ENCODE results near the gene OR4F15.
"Not testable (repeated sequence)": the region's sequence is repeated elsewhere in the genome, so short reads cannot be mapped to it uniquely, and the experiment has no call there.

The OR4F15 gene

GRCh38 chr15:101811902-101812301, at the start of gene OR4F15:
TSS of gene OR4F15 (plus strand) at chr15:101812202. CDS start at chr15:101818187, 5,985 bp downstream.
- DNase-seq: no peak

DNA sequence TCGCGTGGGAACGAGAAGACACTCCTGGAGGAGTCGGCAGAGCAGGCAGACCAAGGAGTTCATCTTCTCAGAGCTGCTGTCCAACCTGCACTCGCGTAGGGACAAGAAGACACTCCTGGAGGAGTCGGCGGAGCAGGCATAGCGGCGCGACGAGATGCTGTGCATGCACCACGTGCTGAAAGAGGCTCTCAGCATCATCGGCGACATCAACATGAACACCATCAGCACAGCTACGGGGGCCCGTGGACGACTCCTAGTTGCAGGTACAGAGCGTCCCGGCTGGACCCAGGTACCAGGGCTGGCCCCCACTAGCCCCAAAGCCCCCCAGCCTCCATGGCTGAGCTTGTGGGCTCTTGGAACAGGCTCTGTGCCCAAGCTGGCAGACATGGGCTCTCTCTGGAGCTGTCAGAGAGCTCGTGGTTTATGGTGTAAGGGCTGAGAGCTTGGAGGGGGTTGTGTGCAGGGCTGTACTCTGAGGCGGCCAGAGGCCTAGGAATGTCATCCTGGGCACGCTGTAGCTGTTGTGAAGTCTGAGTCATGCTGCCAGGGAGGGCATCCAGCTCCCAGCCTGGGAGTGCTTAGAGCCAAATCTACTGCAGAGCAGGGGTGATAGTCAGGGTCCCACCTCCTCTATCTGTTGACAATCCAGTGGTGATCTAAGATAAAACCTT, 47.2 kb upstream of the OR4F15 start:
- not testable (repeated sequence) for DNase-seq

- DNase-seq: not testable (repeated sequence)
Observed at GRCh38 chr15:101765340-101765671, 46.7 kb upstream of the OR4F15 start.

GRCh38 chr15:101765772-101766456, 46.1 kb upstream of the OR4F15 start:
- DNase-seq: no peak

DNA sequence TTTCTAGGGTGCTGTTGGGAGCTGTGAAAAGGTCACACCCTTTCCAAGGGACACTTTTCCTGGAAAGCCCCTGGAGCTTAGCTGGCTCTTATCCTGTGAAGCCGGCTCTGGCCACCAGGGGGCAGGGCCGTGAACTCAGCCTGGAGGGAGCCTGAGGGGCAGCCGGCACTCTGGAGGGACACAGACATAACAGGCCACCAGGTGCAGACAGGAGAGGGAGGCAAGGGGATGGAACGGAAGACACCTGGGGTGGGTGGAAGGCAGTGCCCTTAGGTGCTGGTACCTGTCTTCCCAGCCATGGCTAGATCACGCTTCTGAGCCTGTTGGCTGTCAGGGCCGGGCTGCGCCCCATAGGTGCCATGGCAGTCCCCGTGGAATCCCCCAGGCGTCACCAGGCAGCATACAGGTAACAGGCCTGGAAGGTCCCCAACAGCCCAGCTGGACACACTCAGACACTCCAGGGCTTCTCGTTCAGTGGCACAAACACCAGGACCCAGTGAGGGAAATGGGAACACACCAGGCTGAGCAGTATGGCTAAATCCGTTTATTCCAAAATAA, 44.8 kb upstream of the OR4F15 start:
- DNase-seq: not testable (repeated sequence)

- DNase-seq: no peak
Observed at GRCh38 chr15:101772921-101773320, 39.1 kb upstream of the OR4F15 start.

GRCh38 chr15:101773496-101774100, 38.4 kb upstream of the OR4F15 start:
- no peak for DNase-seq

- no peak for DNase-seq
Observed at GRCh38 chr15:101775136-101775535, 36.9 kb upstream of the OR4F15 start.

DNA sequence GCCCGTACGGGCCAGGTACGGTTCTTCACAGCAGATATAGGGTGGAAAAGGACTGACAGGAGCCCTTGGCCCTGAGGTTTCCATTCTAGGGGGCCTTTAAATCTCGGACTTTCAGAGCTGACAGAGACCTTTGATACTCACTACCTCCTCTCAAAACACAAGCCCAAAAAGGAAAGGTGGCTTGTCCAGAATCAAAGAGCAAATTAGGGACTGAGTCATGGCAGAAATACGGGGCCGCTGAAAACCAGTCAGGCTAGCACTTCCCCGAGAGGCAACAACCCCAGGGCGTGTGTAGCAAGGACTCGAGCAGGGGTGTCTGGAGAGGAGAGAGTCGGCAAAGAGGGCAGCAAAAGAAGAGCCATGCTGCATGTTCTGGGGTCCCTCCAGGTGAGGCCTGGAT, 33.4 kb upstream of the OR4F15 start:
- DNase-seq: not testable (repeated sequence)

DNA sequence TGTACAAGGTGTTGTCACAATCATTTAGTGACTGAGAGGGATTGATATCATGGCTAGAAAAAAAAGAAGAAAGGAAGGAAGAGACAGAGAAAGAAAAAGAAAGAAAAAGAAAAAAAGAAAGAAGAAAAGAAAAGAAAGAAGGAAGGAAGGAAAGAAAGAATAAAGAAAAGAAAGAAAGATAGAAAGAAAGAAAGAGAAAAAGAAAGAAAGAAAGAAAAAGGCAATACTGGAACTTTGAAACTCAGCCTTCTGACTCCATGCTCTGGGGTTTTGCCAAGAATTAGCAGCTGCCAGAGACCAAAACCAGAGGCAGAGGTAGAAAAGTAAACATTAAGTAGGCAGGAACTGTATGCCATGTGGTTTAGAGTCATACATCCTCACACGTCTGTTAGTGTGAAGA, 31.8 kb upstream of the OR4F15 start:
- not testable (repeated sequence) for DNase-seq

- DNase-seq: no peak
Observed at GRCh38 chr15:101781928-101782327, 30.1 kb upstream of the OR4F15 start.

DNA sequence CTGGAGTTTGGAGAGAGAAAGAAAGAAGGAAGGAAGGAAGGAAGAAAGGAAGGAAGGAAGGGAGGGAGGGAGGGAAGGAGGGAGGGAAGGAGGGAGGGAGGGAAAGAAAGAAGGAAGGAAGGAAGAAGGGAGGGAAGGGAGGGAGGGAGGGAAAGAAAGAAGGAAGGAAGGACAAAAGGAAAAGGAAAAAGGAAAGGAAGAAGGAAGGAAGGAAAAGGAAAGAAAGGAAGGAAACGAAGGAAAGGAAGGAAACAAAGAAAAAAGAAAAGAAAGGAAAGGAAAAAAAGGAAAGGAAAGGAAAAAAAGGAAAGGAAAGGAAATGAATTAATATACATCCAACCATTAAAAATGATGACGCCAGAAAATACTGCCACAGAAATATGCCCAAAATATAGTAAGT, 27.4 kb upstream of the OR4F15 start:
- no peak for DNase-seq

DNA sequence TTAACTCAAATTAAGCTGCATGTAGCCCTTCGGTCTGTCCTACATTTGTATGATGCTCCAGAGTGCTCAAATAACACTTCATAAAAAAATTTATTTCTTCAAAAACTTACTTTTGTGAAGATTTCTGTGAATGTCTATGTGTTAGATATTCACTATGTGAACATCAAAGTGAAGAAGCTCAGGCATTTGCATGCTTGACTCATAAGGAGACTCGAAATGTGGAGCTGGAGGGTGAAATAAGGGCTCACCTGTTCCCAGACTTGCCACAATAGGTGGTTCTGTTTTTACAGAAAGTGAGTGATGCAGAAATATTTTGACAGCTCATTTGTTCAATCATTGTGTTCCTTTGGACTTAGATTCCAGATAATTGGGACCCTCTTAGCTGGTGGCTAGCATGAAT, 25.6 kb upstream of the OR4F15 start:
- DNase-seq: not testable (repeated sequence)

DNA sequence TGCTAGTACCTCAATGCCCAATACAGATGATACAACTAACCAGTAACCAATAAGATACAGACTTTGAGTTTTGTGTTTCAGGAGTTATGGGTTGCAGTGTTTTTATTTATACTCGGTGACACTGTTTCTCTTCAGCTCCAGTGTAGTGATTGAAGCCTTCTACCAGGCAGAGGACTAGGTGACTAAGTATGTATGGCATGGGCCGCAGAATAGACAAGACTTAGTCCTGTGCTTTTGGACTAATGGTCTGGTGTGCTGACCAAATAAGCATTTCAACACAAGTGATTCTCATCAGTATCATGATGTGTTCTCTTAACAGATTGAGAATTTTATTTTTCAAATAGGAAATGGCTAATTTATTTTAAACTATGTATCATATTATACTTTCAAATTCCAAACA, 24.0 kb upstream of the OR4F15 start:
- not testable (repeated sequence) for DNase-seq

DNA sequence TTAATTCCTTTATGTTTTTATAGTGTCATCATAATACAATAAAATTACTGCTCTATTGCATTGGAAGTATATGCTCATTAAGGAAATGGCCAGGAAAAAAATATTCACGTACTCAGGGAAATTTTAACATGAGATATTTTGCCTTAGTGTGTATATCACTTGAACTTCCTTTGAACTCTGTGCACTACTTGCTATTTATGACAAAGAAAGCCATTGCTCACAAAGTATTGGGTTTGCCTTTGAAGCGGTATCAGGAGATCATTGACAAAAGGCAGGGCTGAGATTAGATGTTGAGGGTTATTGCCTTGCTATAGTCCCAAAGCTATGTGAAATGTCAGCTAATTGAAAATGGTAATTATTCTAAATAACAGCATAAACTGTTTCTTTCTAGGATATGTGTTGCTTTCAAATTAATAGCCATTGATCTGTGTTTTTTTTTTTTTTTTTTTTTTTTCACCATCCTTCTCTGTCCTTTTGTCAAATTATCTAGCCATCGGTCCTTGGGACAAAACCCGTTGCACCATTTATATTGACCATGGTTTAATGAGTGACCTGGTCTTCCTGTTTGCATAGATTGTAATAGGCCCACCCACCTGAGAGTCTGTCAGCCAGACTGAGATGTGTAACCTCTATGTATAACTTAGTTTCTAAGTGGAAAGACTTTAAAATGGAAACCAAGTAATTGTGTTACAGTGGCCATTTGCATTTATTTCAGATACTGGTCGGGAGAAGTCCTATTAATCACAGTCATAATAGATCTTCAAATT, 23.3 kb upstream of the OR4F15 start:
- DNase-seq: not testable (repeated sequence)

DNA sequence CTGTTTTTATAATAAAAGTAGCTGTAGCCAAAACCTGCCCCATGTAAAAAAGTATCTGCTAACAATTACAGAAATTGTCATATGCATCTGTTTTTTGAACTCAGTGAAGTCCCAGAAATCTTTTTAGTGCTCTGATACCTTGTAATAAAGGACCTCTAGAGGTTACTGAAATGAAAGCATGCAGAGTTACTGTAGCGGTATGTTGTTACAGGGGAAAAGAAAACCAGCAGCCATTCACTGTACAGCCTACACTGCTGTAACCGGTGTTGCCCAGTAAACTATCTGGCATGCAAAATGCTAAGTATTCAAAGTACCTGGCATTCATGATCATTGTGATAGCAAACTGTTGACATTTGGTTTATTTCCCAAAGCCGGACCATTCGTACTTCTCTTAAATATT, 21.3 kb upstream of the OR4F15 start:
- DNase-seq: not testable (repeated sequence)

- DNase-seq: not testable (repeated sequence)
Observed at GRCh38 chr15:101793981-101794380, 18.0 kb upstream of the OR4F15 start.

GRCh38 chr15:101795455-101795854, 16.5 kb upstream of the OR4F15 start:
- DNase-seq: peak; percentile 71

DNA sequence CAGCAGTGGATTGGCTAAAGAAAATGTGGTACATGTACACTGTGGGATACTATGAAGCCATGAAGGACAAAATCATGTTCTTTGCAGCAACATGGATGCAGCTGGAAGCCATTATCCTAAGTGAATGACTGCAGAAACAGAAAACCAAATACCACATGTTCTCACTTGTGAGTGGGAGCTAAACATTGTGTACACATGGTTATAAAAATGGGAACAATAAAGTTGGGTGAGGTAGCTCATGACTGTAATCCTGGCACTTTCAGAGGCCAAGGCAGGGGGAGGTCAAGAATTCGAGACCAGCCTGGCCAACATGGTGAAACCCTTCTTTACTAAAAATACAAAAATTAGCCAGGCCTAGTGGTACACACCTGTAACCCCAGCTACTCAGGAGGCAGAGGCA, 12.3 kb upstream of the OR4F15 start:
- DNase-seq: no peak

- DNase-seq: no peak
Observed at GRCh38 chr15:101801048-101801447, 11.0 kb upstream of the OR4F15 start.

DNA sequence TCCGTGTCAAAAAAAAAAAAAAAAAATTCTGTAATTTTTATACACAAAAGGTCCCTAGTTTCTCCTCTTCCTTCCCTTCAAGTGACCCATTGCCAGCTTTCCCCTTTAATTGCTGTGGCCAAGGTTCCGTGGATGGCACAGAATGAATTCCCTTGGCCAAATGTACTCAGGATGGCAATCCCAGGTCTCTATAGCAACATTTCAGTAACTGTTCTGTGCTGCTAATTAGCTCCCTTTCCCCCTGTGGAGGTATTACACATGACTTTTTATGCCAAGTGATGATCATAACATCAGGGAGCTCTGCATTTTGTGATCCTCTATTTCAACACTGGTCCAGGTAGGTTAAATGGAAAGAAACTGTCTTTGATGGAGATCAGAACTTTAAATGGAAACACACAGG, 8.8 kb upstream of the OR4F15 start, which contains the start of gene OR4F6:
Gene OR4F6 (plus strand): TSS at position 301 of the 400 bp plus-strand sequence. CDS start 2,211 bp downstream, outside the sequence.
- DNase-seq: no peak

GRCh38 chr15:101803676-101804075, 8.3 kb upstream of the OR4F15 start:
- peak; percentile 60 for DNase-seq

GRCh38 chr15:101804375-101804774, 7.6 kb upstream of the OR4F15 start:
- DNase-seq: no peak

Data from amniotic stem cell (primary cell).